K562 (cell line): ENCODE results near the gene LAMTOR5. TPM values are rescaled to one million over a fixed set of nuclear protein-coding genes. Genes with fewer than 3 reads are reported as not detected.
A peak's percentile ranks its signal among the peaks of the same experiment; 100 is the strongest.

Source experiments
- ARID2 ChIP-seq: fragments of 450-650 bp; IDR thresholded peaks from 2 replicates; pipeline ENCODE4 v1.6.1; 2017; ENCODE audit warnings: antibody characterized with exemption, mild to moderate bottlenecking
- BRD4 ChIP-seq: fragments of 200-600 bp; sonication (generic); IDR thresholded peaks from 2 replicates; pipeline ENCODE4 v1.6.1; 2017; ENCODE audit warnings: inconsistent platforms
- BRD9 ChIP-seq: fragments of 450-650 bp; IDR thresholded peaks from 2 replicates; pipeline ENCODE4 v1.6.1; 2018; ENCODE audit warnings: low read depth; ENCODE audit not compliant: partially characterized antibody
- C11orf30 ChIP-seq: fragments of 450-650 bp; IDR thresholded peaks from 2 replicates; pipeline ENCODE4 v1.6.1; 2016; ENCODE audit warnings: low read depth, mild to moderate bottlenecking
- CBX1 ChIP-seq: sonication (generic); IDR thresholded peaks from 2 replicates; pipeline ENCODE4 v1.6.1; 2016; ENCODE audit warnings: antibody characterized with exemption, low read depth, mild to moderate bottlenecking
- CBX2 ChIP-seq: fragments of 200-600 bp; sonication (generic); IDR thresholded peaks from one replicate; pipeline ENCODE4 v1.6.1; 2012; ENCODE audit warnings: mild to moderate bottlenecking, low read length, inconsistent platforms; ENCODE audit not compliant: insufficient read depth, poor library complexity, severe bottlenecking
- DNMT1 ChIP-seq: fragments of 450-650 bp; IDR thresholded peaks from 2 replicates; pipeline ENCODE4 v1.6.1; 2016; ENCODE audit warnings: antibody characterized with exemption, mild to moderate bottlenecking
- ESRRB ChIP-seq: fragments of 250-450 bp; sonication (Bioruptor Pico); IDR thresholded peaks from 2 replicates; pipeline ENCODE4 v1.5.0; 2020; ENCODE audit warnings: mild to moderate bottlenecking, moderate library complexity, borderline replicate concordance
- FOS ChIP-seq: IDR thresholded peaks from 3 replicates; pipeline ENCODE4 v1.6.1; 2011; ENCODE audit not compliant: insufficient read length; ENCODE audit errors: extremely low read depth
- FOXM1 ChIP-seq, 2 experiments: fragments of 450-650 bp in 1 of 2; sonication (generic) in 1 of 2; formaldehyde crosslinking in 1 of 2; IDR thresholded peaks; 2 replicates each; pipeline versions ENCODE4 v1.6.1 to v1.9.0; 2017 to 2022; ENCODE audit warnings: low read depth in 2 of 2, mild to moderate bottlenecking in 2 of 2, missing genetic modification reagents in 1 of 2, moderate library complexity in 1 of 2
- HDAC1 ChIP-seq, 2 experiments: fragments of 450-650 bp; IDR thresholded peaks; 2 replicates each; pipeline ENCODE4 v1.6.1; 2016 to 2017; ENCODE audit warnings: inconsistent platforms in 1 of 2, mild to moderate bottlenecking in 1 of 2, moderate library complexity in 1 of 2
- HLTF ChIP-seq: fragments of 450-650 bp; IDR thresholded peaks from 2 replicates; pipeline ENCODE4 v1.6.1; 2016
- HNRNPUL1 ChIP-seq: fragments of 200-400 bp; formaldehyde crosslinking; IDR thresholded peaks from 2 replicates; pipeline ENCODE4 v1.6.1; 2017; ENCODE audit warnings: low read length
- MIER1 ChIP-seq: fragments of 450-650 bp; IDR thresholded peaks from 2 replicates; pipeline ENCODE4 v1.6.1; 2016; ENCODE audit warnings: antibody characterized with exemption, mild to moderate bottlenecking, low read depth
- PHB2 ChIP-seq: fragments of 450-650 bp; IDR thresholded peaks from 2 replicates; pipeline ENCODE4 v1.6.1; 2017; ENCODE audit warnings: low read depth
- PRPF4 ChIP-seq: fragments of 200-400 bp; formaldehyde crosslinking; IDR thresholded peaks from one replicate; pipeline ENCODE4 v1.6.1; 2017; ENCODE audit warnings: low read length, low read depth, mild to moderate bottlenecking; ENCODE audit not compliant: insufficient read depth, poor library complexity, severe bottlenecking
- PTRF ChIP-seq: fragments of 450-650 bp; IDR thresholded peaks from 2 replicates; pipeline ENCODE4 v1.6.1; 2016; ENCODE audit warnings: mild to moderate bottlenecking, missing genetic modification characterization, missing compliant biosample characterization
- RBM15 ChIP-seq: fragments of 200-400 bp; formaldehyde crosslinking; IDR thresholded peaks from 2 replicates; pipeline ENCODE4 v1.6.1; 2018; ENCODE audit warnings: mild to moderate bottlenecking, low read length, moderate library complexity; ENCODE audit not compliant: insufficient read depth
- RCOR1 ChIP-seq, 2 experiments: IDR thresholded peaks; 2 replicates each; pipeline ENCODE4 v1.6.1; 2012; ENCODE audit warnings: low read depth in 2 of 2, low read length in 2 of 2, borderline replicate concordance in 1 of 2, improper control_type of control experiment in 1 of 2
- RNF2 ChIP-seq: sonication (generic); IDR thresholded peaks from 2 replicates; pipeline ENCODE4 v1.6.1; 2016
- SIX5 ChIP-seq, 2 experiments: IDR thresholded peaks; 2 replicates each; pipeline ENCODE4 v1.6.1; 2011; ENCODE audit warnings: low read length in 2 of 2, borderline replicate concordance in 1 of 2, low read depth in 1 of 2, mild to moderate bottlenecking in 1 of 2, moderate library complexity in 1 of 2; ENCODE audit not compliant: insufficient read depth in 1 of 2
- SMARCE1 ChIP-seq: fragments of 450-650 bp; IDR thresholded peaks from 2 replicates; pipeline ENCODE4 v1.7.1; 2016; ENCODE audit warnings: mild to moderate bottlenecking
- ZBTB8A ChIP-seq: fragments of 450-650 bp; IDR thresholded peaks from 2 replicates; pipeline ENCODE4 v1.6.1; 2018; ENCODE audit warnings: mild to moderate bottlenecking, moderate library complexity; ENCODE audit not compliant: partially characterized antibody
- ZNF239 ChIP-seq: fragments of 250-450 bp; sonication (Bioruptor Pico); IDR thresholded peaks from 2 replicates; pipeline ENCODE4 v1.4.0; 2020; ENCODE audit warnings: mild to moderate bottlenecking
- ZNF282 ChIP-seq: sonication (generic); formaldehyde crosslinking; IDR thresholded peaks from 2 replicates; pipeline ENCODE4 v1.8.1; 2023; ENCODE audit warnings: missing genetic modification reagents
- ZNF316 ChIP-seq: fragments of 450-650 bp; IDR thresholded peaks from 2 replicates; pipeline ENCODE4 v1.6.1; 2016
- ZNF699 ChIP-seq: fragments of 250-450 bp; sonication (Bioruptor Pico); IDR thresholded peaks from 2 replicates; pipeline ENCODE4 v1.8.0; 2021; ENCODE audit warnings: mild to moderate bottlenecking, moderate library complexity; ENCODE audit not compliant: insufficient replicate concordance
- ZNF717 ChIP-seq: fragments of 250-450 bp; sonication (Bioruptor Pico); IDR thresholded peaks from 2 replicates; pipeline ENCODE4 v1.5.0; 2021
- ZNF75A ChIP-seq: fragments of 450-650 bp; formaldehyde crosslinking; IDR thresholded peaks from 2 replicates; pipeline ENCODE4 v1.4.0; 2020; ENCODE audit warnings: mild to moderate bottlenecking
- polyA plus RNA-seq, 8 experiments: library from polyadenylated mRNA; depleted of rRNA in 4 of 8; stranded (reverse) in 5 of 8; unstranded in 3 of 8; fragments of >200 nt; fragmentation: Nextera tagmentation in 2 of 8; fragmentation: Illumina TruSeq in 1 of 8; extraction: Ambion mirVana in 2 of 8; extraction: Trizol in 1 of 8; gene quantifications; 2 replicates each; pipeline versions ENCODE4 v1.2.1 to v1.2.3, GENCODE V29; 2011 to 2014; ENCODE audit warnings: inconsistent platforms in 1 of 8, missing spikeins in 1 of 8
- total RNA-seq, 7 experiments: library from RNA; depleted of rRNA in 6 of 7; stranded (reverse); fragments of >200 nt in 6 of 7; fragmentation: Illumina TruSeq in 2 of 7; extraction: Trizol in 2 of 7; gene quantifications; 2 replicates each; pipeline versions ENCODE4 v1.2.1 to v1.2.3, GENCODE V29; 2011 to 2021; ENCODE audit warnings: low replicate concordance in 1 of 7
- TF ChIP-seq, protein P1 (sequence below): fragments of 250-450 bp; sonication (Bioruptor Pico); IDR thresholded peaks from 2 replicates; pipeline ENCODE4 v1.5.0; 2022; ENCODE audit warnings: mild to moderate bottlenecking
- TF ChIP-seq, protein P2 (sequence below), 2 experiments: fragments of 450-650 bp in 1 of 2; sonication (generic) in 1 of 2; formaldehyde crosslinking; conservative IDR thresholded peaks; 2 replicates each; pipeline versions ENCODE4 v1.4.0 to v1.8.1; 2020 to 2022; ENCODE audit warnings: mild to moderate bottlenecking in 1 of 2, missing genetic modification reagents in 1 of 2

The LAMTOR5 gene
- total and polyA plus RNA-seq, 9 of the 15 experiments (the other 6 are each of a cell fraction or from before 2014, with no cell fraction given), result 118 to 712 (median 241) TPM

DNA sequence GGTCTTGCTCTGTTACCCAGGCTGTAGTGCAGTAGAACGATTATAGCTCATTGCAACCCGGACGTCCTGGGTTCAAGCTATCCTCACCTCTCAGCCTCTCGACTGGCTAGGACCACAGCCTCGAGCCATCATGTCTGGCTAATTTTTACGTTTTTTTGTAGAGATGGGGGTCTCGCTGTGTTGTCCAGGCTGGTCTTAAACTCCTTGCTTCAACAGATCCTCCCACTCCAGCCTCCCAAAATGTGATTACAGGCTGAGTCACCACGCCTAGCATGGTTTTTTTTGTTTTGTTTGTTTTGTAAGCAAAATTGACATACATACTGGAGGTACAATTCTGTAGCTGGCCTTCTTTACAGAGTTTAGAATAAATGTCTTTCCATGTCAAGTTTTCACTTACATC, 994 bp upstream of the LAMTOR5 start (continued):
- TF ChIP-seq SIX5 (IDR thresholded peaks at IDR 0.05; ENCODE audit: borderline replicate concordance in 1 of 2, insufficient read depth in 1 of 2, low read depth in 1 of 2, low read length in 2 of 2) (no peak), CBX1 (no peak), ZBTB8A (no peak), RBM15 (no peak), FOXM1 (IDR thresholded peaks at IDR 0.05; ENCODE audit: low read depth) (peak; percentile 26; the same call in 1 of the 2 replicates), FOXM1 (CRISPR knock-in tag; IDR thresholded peaks at IDR 0.05; ENCODE audit: low read depth) (no peak), ZNF316 (0 out of 2 replicates have a peak, but pooled peaks have one; percentile 17), HLTF (no peak), DNMT1 (no peak), CBX2 (no peak), MIER1 (no peak), BRD9 (no peak), BRD4 (no peak), ESRRB (no peak), PRPF4 (no peak), SMARCE1 (peak; percentile 24), ZNF717 (CRISPR knock-in tag) (no peak), PHB2 (no peak), ZNF239 (CRISPR knock-in tag) (no peak), HNRNPUL1 (no peak), ARID2 (no peak), RCOR1 (IDR thresholded peaks at IDR 0.05; ENCODE audit: borderline replicate concordance in 1 of 2, low read depth in 2 of 2, low read length in 2 of 2) (peak in 1 of 2 experiments; percentile 56; a peak in 1 of 4 replicates), PTRF (tag) (no peak), HDAC1 (IDR thresholded peaks at IDR 0.05) (0 out of 4 replicates have a peak, but pooled peaks of 1 of the 2 experiments have one; percentile 13), ZNF75A (CRISPR knock-in tag) (no peak), ZNF699 (CRISPR knock-in tag) (no peak), FOS (no peak), RNF2 (no peak), ZNF282 (CRISPR knock-in tag) (no peak), C11orf30 (no peak)
- TF ChIP-seq, protein P1, sequence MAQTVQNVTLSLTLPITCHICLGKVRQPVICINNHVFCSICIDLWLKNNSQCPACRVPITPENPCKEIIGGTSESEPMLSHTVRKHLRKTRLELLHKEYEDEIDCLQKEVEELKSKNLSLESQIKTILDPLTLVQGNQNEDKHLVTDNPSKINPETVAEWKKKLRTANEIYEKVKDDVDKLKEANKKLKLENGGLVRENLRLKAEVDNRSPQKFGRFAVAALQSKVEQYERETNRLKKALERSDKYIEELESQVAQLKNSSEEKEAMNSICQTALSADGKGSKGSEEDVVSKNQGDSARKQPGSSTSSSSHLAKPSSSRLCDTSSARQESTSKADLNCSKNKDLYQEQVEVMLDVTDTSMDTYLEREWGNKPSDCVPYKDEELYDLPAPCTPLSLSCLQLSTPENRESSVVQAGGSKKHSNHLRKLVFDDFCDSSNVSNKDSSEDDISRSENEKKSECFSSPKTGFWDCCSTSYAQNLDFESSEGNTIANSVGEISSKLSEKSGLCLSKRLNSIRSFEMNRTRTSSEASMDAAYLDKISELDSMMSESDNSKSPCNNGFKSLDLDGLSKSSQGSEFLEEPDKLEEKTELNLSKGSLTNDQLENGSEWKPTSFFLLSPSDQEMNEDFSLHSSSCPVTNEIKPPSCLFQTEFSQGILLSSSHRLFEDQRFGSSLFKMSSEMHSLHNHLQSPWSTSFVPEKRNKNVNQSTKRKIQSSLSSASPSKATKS (CRISPR knock-in tag), result no peak
- TF ChIP-seq, protein P2, sequence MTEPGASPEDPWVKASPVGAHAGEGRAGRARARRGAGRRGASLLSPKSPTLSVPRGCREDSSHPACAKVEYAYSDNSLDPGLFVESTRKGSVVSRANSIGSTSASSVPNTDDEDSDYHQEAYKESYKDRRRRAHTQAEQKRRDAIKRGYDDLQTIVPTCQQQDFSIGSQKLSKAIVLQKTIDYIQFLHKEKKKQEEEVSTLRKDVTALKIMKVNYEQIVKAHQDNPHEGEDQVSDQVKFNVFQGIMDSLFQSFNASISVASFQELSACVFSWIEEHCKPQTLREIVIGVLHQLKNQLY (CRISPR knock-in tag; conservative IDR thresholded peaks at IDR 0.05), result no peak
